Lung (tissue), 12 donors: ENCODE results near the gene RALGAPA1. TPM values are rescaled to one million over a fixed set of nuclear protein-coding genes. Genes with fewer than 3 reads are reported as not detected.
A peak's percentile ranks its signal among the peaks of the same experiment; 100 is the strongest.

ENCODE experiments used
- ATAC-seq: fragments of 200-7000 bp; cut with Tn5 transposase; one replicate; pipeline ENCODE4 v1.9.1; 2020; ENCODE audit warnings: moderate number of reproducible peaks; ENCODE audit not compliant: insufficient read depth, low FRiP score
- DNase-seq, 3 donors: peaks; one replicate each; pipeline ENCODE4 v3.0.0-alpha.2; 2013 to 2017
- H3K27ac ChIP-seq, 2 donors: one replicate each; pipeline ENCODE4 v1.5.1; 2013; ENCODE audit warnings: mild to moderate bottlenecking in 2 of 2, moderate library complexity in 2 of 2, control low read depth in 1 of 2, inconsistent platforms in 1 of 2, low read depth in 1 of 2, low read length in 1 of 2
- H3K27me3 ChIP-seq, 3 donors: one replicate each; pipeline ENCODE4 v1.5.1; 2013; ENCODE audit warnings: low read length in 2 of 3; ENCODE audit not compliant: control insufficient read depth in 3 of 3, insufficient read depth in 3 of 3
- H3K36me3 ChIP-seq, 4 donors: one replicate each; pipeline ENCODE4 v1.5.1; 2013; ENCODE audit warnings: low read length in 4 of 4, mild to moderate bottlenecking in 1 of 4, moderate library complexity in 1 of 4; ENCODE audit not compliant: control insufficient read depth in 4 of 4, insufficient read depth in 4 of 4
- H3K4me1 ChIP-seq, 5 donors: one replicate each; pipeline ENCODE4 v1.5.1; 2013; ENCODE audit warnings: low read length in 5 of 5, mild to moderate bottlenecking in 2 of 5, moderate library complexity in 1 of 5; ENCODE audit not compliant: control insufficient read depth in 5 of 5, insufficient read depth in 5 of 5
- H3K4me3 ChIP-seq: one replicate; pipeline ENCODE4 v1.5.1; 2013; ENCODE audit warnings: mild to moderate bottlenecking, control low read depth, moderate library complexity
- H3K9ac ChIP-seq, 2 donors: one replicate each; pipeline ENCODE4 v1.5.1; 2013; ENCODE audit warnings: low read length in 2 of 2, control low read depth in 1 of 2; ENCODE audit not compliant: insufficient read depth in 1 of 2
- H3K9me3 ChIP-seq, 4 donors: one replicate each; pipeline ENCODE4 v1.5.1; 2013; ENCODE audit warnings: low read length in 3 of 4, mild to moderate bottlenecking in 1 of 4, moderate library complexity in 1 of 4; ENCODE audit not compliant: control insufficient read depth in 4 of 4, insufficient read depth in 3 of 4
- CTCF ChIP-seq: IDR thresholded peaks from 2 replicates; pipeline ENCODE4 v1.5.1; 2012; ENCODE audit warnings: mild to moderate bottlenecking; ENCODE audit errors: control extremely low read depth, extremely low read depth
- WGBS, 2 donors: extraction: QIAGEN DNeasy Blood & Tissue Kit; methylation state at CpG; one replicate each; pipeline ENCODE4 v1.1.7; 2013; 5-methylcytosine and 5-hydroxymethylcytosine counted together
- polyA plus RNA-seq, 2 donors: library from polyadenylated mRNA; stranded (reverse); fragments of 200-250 nt; gene quantifications; one replicate each; pipeline ENCODE4 v1.2.1, GENCODE V29; 2013
- total RNA-seq, 2 donors: library from RNA; depleted of rRNA in 1 of 2; stranded (reverse); fragments of >200 nt in 1 of 2; gene quantifications; one replicate each; pipeline ENCODE4 v1.2.1, GENCODE V29; 2014 to 2021
- donor health status: control.
- donor health status: control.
- donor health status: Bipolar disorder and iron deficiency.
- donor health status: healthy.
- donor health status: DM: yes; HTN: yes; CAD: no.

RALGAPA1 gene
- total and polyA plus RNA-seq, 4 donors = 9.4 to 188 (median 44.9) TPM

GRCh38 chr14:35818346-35819115, 9.4 kb upstream of the RALGAPA1 start:
- DNase-seq (peak; percentile 32 to 70 (median 63)), ATAC-seq (no peak)
- no peaks in the 10 kb centered on the region for H3K9me3 ChIP-seq
- WGBS, 2 donors = 77 to 80% methylated on average over 13 of the region's 13 CpGs
- no peak overlapping the region for H3K4me3 ChIP-seq
- TF ChIP-seq CTCF = peak; percentile 48
- no peak overlapping the region for H3K9ac ChIP-seq
- peaks cover 0 to 3% (median 0%) of the 10 kb centered on the region in 3 donors for H3K27me3 ChIP-seq
- no peaks in the 10 kb centered on the region for H3K4me1 ChIP-seq
- H3K27ac ChIP-seq = no peak overlapping the region
- no peaks in the 10 kb centered on the region for H3K36me3 ChIP-seq

DNA sequence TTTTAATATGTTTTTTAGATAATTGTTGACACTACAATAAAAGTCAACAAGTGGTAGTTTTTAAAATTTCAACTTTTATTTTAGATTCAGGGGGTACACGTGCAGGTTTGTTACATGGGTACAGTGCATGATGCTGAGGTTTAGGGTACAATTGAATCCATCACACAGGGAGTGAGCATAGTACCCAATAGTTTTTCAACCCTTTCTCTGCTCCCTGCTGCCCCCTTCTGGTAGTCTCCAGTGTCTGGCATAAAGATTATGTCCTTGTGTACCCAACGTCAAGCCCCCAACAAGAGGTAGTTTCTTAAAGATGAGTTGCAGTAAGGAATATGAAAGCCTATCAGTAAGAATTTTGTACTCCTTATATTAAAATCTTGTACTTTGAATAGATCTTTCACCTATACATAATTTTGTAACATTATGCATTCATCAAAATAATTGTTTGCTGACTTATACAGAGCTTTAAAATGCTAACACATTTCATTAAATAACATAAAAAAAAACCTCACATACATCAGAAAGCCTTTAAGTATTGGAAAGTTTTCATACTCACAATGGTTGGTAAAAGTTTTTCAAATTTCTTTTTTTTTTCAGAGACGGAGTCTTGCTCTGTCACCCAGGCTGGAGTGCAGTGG, 5.4 kb upstream of the RALGAPA1 start:
- Histone ChIP-seq H3K27me3 (peaks cover 0 to 3% (median 0%) of the 10 kb centered on the region in 3 donors), H3K4me3 (no peak overlapping the region), H3K4me1 (no peaks in the 10 kb centered on the region), H3K27ac (no peak overlapping the region), H3K9ac (no peak overlapping the region), H3K9me3 (no peaks in the 10 kb centered on the region), H3K36me3 (no peaks in the 10 kb centered on the region)
- peak; percentile 31 to 41 (median 37) for DNase-seq
- ATAC-seq = no peak
- TF ChIP-seq CTCF = peak; percentile 28
- 32 to 38% methylated on average over 3 of the region's 3 CpGs for WGBS, 2 donors

DNA sequence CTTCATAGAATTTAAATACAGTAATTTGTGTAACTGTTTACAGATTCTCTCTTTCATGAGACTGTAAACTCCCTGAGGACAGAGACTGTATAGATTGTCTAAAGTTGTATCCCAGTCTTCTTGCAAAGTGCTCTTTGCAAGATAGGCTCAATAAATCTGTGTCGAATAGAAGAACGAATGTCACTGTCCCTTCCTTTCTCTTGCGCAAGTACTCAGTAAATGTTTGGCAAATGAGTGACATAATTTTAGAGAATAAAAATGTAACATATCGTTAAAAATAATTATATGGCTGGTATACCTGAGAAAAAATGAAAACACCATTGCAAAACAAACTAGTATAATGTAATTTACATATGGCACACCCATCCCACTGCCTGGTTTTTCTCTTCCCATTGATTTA, 1.9 kb upstream of the RALGAPA1 start:
- Histone ChIP-seq H3K36me3 (no peaks in the 10 kb centered on the region), H3K4me3 (no peak overlapping the region), H3K9me3 (no peaks in the 10 kb centered on the region), H3K27me3 (peaks cover 0 to 3% (median 0%) of the 10 kb centered on the region in 3 donors), H3K4me1 (peaks cover 0 to 16% (median 4%) of the 10 kb centered on the region in 5 donors), H3K9ac (no peak overlapping the region), H3K27ac (no peak overlapping the region)
- WGBS, 2 donors = 79 to 87% methylated on average over 4 of the region's 4 CpGs
- ATAC-seq (no peak), DNase-seq (no peak)
- no peak for TF ChIP-seq CTCF
